ENCODE data around the gene AUTS2. TPM values are rescaled to one million over a fixed set of nuclear protein-coding genes. Genes with fewer than 3 reads are reported as not detected.

The AUTS2 gene
- total and polyA plus RNA-seq, 9 of the 15 experiments (the other 6 are each of a cell fraction or from before 2014, with no cell fraction given), result 0.58 TPM; not detected in 8

- TF ChIP-seq ZBTB5 (IDR thresholded peaks at IDR 0.05), result no peak
- TF ChIP-seq PCBP1 (IDR thresholded peaks at IDR 0.05; ENCODE audit: low read depth, low read length, poor library complexity, severe bottlenecking), result no peak
- no peak for TF ChIP-seq ZNF274 (IDR thresholded peaks at IDR 0.05; ENCODE audit: borderline replicate concordance, low read depth, low read length)
- no peak for TF ChIP-seq CHCHD3 (CRISPR knock-in tag; IDR thresholded peaks at IDR 0.05)
- TF ChIP-seq ZNF75A (CRISPR knock-in tag; IDR thresholded peaks at IDR 0.05), result no peak
These were observed 27.5 kb downstream of the AUTS2 start (continued) for GRCh38 chr7:69625798-69626197.

GRCh38 chr7:69630292-69630691, 32.0 kb downstream of the AUTS2 start:
- in situ Hi-C loops (cut with MboI) (no loop called here), intact Hi-C loops (cut with micrococcal nuclease) (no loop called here)
- Histone ChIP-seq H3K4me2 (ENCODE audit: insufficient read depth, low read length) (no peak overlapping the region), H3K36me3 (ENCODE audit: control insufficient read depth, insufficient read depth, low read length) (no peaks in the 10 kb centered on the region), H3K4me1 (replicated peaks in 1 of 2; ENCODE audit: control insufficient read depth in 2 of 2, insufficient read depth in 2 of 2, low read length in 2 of 2) (no peaks in the 10 kb centered on the region), H3K4me3 (no peak overlapping the region), H3K9ac (ENCODE audit: insufficient read depth in 1 of 2, low read depth in 2 of 2, low read length in 2 of 2) (no peak overlapping the region), H2AFZ (ENCODE audit: low read depth, low read length) (no peak overlapping the region), H3K9me3 (replicated peaks; ENCODE audit: control insufficient read depth, insufficient read depth, low read depth, low read length) (no peaks in the 10 kb centered on the region), H3K27me3 (ENCODE audit: control insufficient read depth in 2 of 2, insufficient read depth in 2 of 2, low read length in 2 of 2) (0 out of 5 replicates have a peak, but pooled peaks cover 0 to 6% of the 10 kb centered on the region in 2 experiments), H4K20me1 (replicated peaks; ENCODE audit: control insufficient read depth, insufficient read depth, low read length) (no peaks in the 10 kb centered on the region), H3K27ac (ENCODE audit: extremely low read depth, low read depth, low read length) (no peak overlapping the region), H3K9me1 (ENCODE audit: control insufficient read depth, insufficient read depth, low read length) (no peaks in the 10 kb centered on the region), H3K79me2 (ENCODE audit: control insufficient read depth, insufficient read depth, low read length) (no peaks in the 10 kb centered on the region)
- ChIA-PET CTCF (ENCODE audit: low intra/inter-chr PET ratio) (no interaction called here), POLR2A (no interaction called here)
- 0% methylated on average over 5 of the region's 5 CpGs for WGBS (ENCODE audit: insufficient coverage, low coverage, missing lambda C conversion rate)
- peak; percentile 73 for FAIRE-seq
- BruUV-seq (replicated peaks), result no TSS peak
- no peak for DNase-seq (ENCODE audit: extremely low read depth in 1 of 4, low spot score in 3 of 4)
- no peak for ATAC-seq
- TF ChIP-seq KDM1A (IDR thresholded peaks at IDR 0.05), result no peak
- TF ChIP-seq IRF2 (CRISPR knock-in tag; IDR thresholded peaks at IDR 0.05), result no peak
- no peak for TF ChIP-seq GTF2A2 (tag; IDR thresholded peaks at IDR 0.05)
- TF ChIP-seq RCOR1 (IDR thresholded peaks at IDR 0.05; ENCODE audit: borderline replicate concordance in 1 of 2, low read depth in 2 of 2, low read length in 2 of 2), result no peak
- no peak for TF ChIP-seq ZNF184 (CRISPR knock-in tag; IDR thresholded peaks at IDR 0.05)
- TF ChIP-seq HMG20B (CRISPR knock-in tag; IDR thresholded peaks at IDR 0.05), result no peak
- no peak for TF ChIP-seq MAFK (IDR thresholded peaks at IDR 0.05; ENCODE audit: low read length)
- no peak for TF ChIP-seq CBFB (CRISPR knock-in tag; IDR thresholded peaks at IDR 0.05)
- no peak for TF ChIP-seq ZNF121 (CRISPR knock-in tag; conservative IDR thresholded peaks at IDR 0.05)
- TF ChIP-seq SRSF7 (optimal IDR thresholded peaks at IDR 0.05; ENCODE audit: low read depth, low read length), result no peak
- no peak for TF ChIP-seq WHSC1 (IDR thresholded peaks at IDR 0.05; ENCODE audit: low read length)
- TF ChIP-seq CHD4 (IDR thresholded peaks at IDR 0.05; ENCODE audit: insufficient read depth, insufficient replicate concordance, low read depth, low read length, poor library complexity, severe bottlenecking), result no peak
